MM.1S (cell line): ENCODE data around the gene SUCLA2.

ENCODE experiments used
- DNase-seq: peaks from one replicate; pipeline ENCODE4 v3.0.0-alpha.2; 2015
- H2AFZ ChIP-seq: fragments of 300-600 bp; sonication (generic); 2 replicates; pipeline ENCODE4 v1.6.0; 2016; ENCODE audit warnings: antibody characterized with exemption, low read length
- H3F3A ChIP-seq: fragments of 300-600 bp; sonication (generic); 2 replicates; pipeline ENCODE4 v1.6.1; 2016; ENCODE audit warnings: mild to moderate bottlenecking, antibody characterized with exemption, low read length, moderate library complexity, mixed read lengths; ENCODE audit not compliant: insufficient read depth
- H3K27ac ChIP-seq: fragments of 300-600 bp; sonication (generic); 2 replicates; pipeline ENCODE4 v1.5.1; 2016; ENCODE audit warnings: mild to moderate bottlenecking, low read length
- H3K27me3 ChIP-seq: fragments of 300-600 bp; sonication (generic); replicated peaks from 2 replicates; pipeline ENCODE4 v1.6.0; 2016; ENCODE audit warnings: low read length; ENCODE audit not compliant: insufficient read depth
- H3K36me3 ChIP-seq: fragments of 300-600 bp; sonication (generic); replicated peaks from 2 replicates; pipeline ENCODE4 v1.6.1; 2016; ENCODE audit warnings: mild to moderate bottlenecking, low read length, mixed read lengths; ENCODE audit not compliant: insufficient read depth
- H3K4me1 ChIP-seq: fragments of 300-600 bp; sonication (generic); 2 replicates; pipeline ENCODE4 v1.6.1; 2016; ENCODE audit warnings: low read length, mixed read lengths
- H3K4me2 ChIP-seq: fragments of 300-600 bp; sonication (generic); 2 replicates; pipeline ENCODE4 v1.6.0; 2016; ENCODE audit warnings: low read depth, low read length
- H3K4me3 ChIP-seq: fragments of 300-600 bp; sonication (generic); 2 replicates; pipeline ENCODE4 v1.5.1; 2016; ENCODE audit warnings: low read length, mixed read lengths
- H3K79me2 ChIP-seq: fragments of 300-600 bp; sonication (generic); 2 replicates; pipeline ENCODE4 v1.6.1; 2016; ENCODE audit warnings: mixed run types, low read length, mixed read lengths
- H3K9ac ChIP-seq: fragments of 300-600 bp; sonication (generic); 2 replicates; pipeline ENCODE4 v1.6.1; 2016; ENCODE audit warnings: low read length, mixed read lengths
- H3K9me2 ChIP-seq: fragments of 300-600 bp; sonication (generic); replicated peaks from 2 replicates; pipeline ENCODE4 v1.6.1; 2016; ENCODE audit warnings: mild to moderate bottlenecking, low read length, mixed read lengths; ENCODE audit not compliant: insufficient read depth
- H3K9me3 ChIP-seq: fragments of 300-600 bp; sonication (generic); replicated peaks from 2 replicates; pipeline ENCODE4 v1.6.1; 2016; ENCODE audit warnings: mild to moderate bottlenecking, low read length, mixed read lengths; ENCODE audit not compliant: insufficient read depth
- H4K20me1 ChIP-seq: fragments of 300-600 bp; sonication (generic); 2 replicates; pipeline ENCODE4 v1.6.1; 2016; ENCODE audit warnings: mild to moderate bottlenecking, low read length, moderate library complexity, mixed read lengths; ENCODE audit not compliant: insufficient read depth
- EZH2 ChIP-seq: fragments of 300-600 bp; sonication (generic); optimal IDR thresholded peaks from 2 replicates; pipeline ENCODE3; 2017; ENCODE audit warnings: low read depth, mild to moderate bottlenecking, antibody characterized with exemption, low read length, mixed read lengths
- EZH2phosphoT487 ChIP-seq: fragments of 300-600 bp; sonication (generic); IDR thresholded peaks from 2 replicates; pipeline ENCODE4 v1.6.1; 2018; ENCODE audit warnings: antibody characterized with exemption, low read length
- TF ChIP-seq, protein P1 (sequence below): fragments of 300-600 bp; sonication (generic); IDR thresholded peaks from 2 replicates; pipeline ENCODE4 v1.5.1; 2016; ENCODE audit warnings: antibody characterized with exemption, low read length, mixed read lengths

The SUCLA2 gene

DNA sequence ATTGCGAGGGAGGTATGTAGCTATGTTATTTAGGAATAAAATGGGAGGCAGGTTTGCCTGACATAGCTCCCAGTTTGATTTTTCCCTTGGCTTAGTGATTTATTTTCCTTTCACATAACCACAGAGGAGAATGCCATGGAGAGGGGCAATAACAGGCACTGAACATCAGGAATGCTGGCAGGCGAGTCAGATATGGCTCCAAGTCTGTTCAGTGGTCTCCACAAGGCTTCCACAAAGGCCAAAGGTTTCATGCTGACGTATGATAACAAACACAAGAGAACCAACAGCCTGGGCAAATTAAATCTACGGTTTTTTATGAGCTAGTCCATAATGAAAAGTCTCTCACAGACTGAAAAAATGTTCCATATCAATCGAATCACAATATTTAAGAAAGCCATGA, 66.7 kb downstream of the SUCLA2 start:
- Histone ChIP-seq H3K9ac (no peak overlapping the region), H2AFZ (no peak overlapping the region), H4K20me1 (no peaks in the 10 kb centered on the region), H3K36me3 (no peaks in the 10 kb centered on the region), H3K4me2 (no peak overlapping the region), H3K27ac (no peak overlapping the region), H3K27me3 (no peaks in the 10 kb centered on the region), H3K9me2 (no peaks in the 10 kb centered on the region), H3K9me3 (no peaks in the 10 kb centered on the region), H3F3A (no peaks in the 10 kb centered on the region), H3K79me2 (no peaks in the 10 kb centered on the region), H3K4me1 (no peaks in the 10 kb centered on the region), H3K4me3 (no peak overlapping the region)
- no peak for DNase-seq
- TF ChIP-seq EZH2, result no peak
- no peak for TF ChIP-seq EZH2phosphoT487
- TF ChIP-seq, protein P1, sequence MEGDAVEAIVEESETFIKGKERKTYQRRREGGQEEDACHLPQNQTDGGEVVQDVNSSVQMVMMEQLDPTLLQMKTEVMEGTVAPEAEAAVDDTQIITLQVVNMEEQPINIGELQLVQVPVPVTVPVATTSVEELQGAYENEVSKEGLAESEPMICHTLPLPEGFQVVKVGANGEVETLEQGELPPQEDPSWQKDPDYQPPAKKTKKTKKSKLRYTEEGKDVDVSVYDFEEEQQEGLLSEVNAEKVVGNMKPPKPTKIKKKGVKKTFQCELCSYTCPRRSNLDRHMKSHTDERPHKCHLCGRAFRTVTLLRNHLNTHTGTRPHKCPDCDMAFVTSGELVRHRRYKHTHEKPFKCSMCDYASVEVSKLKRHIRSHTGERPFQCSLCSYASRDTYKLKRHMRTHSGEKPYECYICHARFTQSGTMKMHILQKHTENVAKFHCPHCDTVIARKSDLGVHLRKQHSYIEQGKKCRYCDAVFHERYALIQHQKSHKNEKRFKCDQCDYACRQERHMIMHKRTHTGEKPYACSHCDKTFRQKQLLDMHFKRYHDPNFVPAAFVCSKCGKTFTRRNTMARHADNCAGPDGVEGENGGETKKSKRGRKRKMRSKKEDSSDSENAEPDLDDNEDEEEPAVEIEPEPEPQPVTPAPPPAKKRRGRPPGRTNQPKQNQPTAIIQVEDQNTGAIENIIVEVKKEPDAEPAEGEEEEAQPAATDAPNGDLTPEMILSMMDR, result no peak

DNA sequence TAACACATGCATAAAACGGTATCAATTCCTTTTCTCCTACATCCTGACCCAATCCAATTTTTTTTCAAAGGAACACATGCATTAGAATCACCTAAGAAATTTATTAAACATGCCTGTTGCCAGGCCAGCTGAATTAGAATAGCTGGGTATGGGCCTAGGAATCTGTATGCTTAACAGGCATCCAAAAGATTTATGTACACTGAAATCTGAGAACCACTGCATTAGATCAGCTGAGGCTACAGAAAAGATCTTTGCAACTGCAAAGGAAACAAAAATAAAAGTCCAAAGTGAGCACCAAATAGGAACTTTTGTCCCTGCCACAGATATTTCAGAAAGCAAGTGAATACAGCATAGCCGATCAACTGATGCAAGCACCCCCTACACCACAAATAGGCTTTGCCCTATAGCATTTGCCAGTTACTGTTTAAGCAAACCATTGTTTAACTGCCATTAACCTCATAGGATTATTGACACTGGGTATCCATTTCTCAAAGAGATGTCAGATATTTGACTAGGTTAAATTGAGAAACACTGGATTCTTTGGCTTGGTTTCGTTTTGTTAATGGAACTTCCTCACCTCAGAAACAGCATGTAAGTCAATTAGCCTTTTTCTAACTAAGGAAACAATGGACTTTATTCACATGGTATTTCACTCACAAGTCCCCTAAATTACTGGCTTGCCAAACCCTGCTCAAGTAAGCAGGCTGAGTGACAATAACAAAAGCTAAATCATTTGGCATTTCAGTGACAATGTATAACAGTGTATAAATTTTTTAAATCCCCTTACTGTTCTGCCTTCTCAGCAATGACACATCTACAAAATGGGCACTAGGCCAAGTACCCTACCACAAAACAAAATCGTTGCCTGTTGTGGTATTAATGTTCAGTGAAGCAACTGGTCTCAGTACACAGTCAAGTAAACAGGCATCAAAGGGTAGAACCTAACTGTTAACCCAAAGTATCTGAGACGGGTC, 67.8 kb downstream of the SUCLA2 start:
- H3K4me2 ChIP-seq, result no peak overlapping the region
- no peaks in the 10 kb centered on the region for H3K4me1 ChIP-seq
- H3K36me3 ChIP-seq, result no peaks in the 10 kb centered on the region
- H3K27ac ChIP-seq, result no peak overlapping the region
- no peak overlapping the region for H2AFZ ChIP-seq
- no peaks in the 10 kb centered on the region for H3K9me3 ChIP-seq
- no peak for DNase-seq
- H3K79me2 ChIP-seq, result no peaks in the 10 kb centered on the region
- H3K9ac ChIP-seq, result no peak overlapping the region
- no peaks in the 10 kb centered on the region for H3F3A ChIP-seq
- no peaks in the 10 kb centered on the region for H3K27me3 ChIP-seq
- TF ChIP-seq EZH2 (no peak), EZH2phosphoT487 (no peak)
- TF ChIP-seq, protein P1, result no peak
- no peaks in the 10 kb centered on the region for H4K20me1 ChIP-seq
- no peak overlapping the region for H3K4me3 ChIP-seq
- no peaks in the 10 kb centered on the region for H3K9me2 ChIP-seq

DNA sequence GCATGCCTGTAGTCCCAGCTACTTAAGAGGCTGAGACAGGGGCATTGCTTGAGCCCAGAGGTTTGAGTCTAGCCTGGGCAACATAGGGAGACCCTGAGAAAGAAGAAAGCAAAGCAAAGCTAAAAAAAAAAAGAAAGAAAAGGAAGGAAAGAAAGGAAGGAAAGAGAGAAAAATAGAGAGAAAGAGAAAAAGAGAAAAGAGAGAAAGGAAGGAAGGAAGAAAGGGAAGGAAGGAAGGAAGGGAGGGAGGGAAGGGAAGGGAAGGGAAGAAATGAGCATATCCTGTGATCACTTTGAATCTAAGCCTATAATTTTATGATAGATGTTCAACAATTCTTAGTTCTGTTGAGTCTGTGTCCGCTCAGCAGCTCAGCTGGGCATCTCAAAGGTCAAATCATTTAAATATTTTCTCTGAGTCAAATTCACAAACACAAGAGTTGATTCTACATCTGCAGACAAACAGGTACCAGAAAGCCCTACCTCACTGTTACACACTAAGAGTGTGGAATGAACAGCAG, 70.4 kb downstream of the SUCLA2 start:
- TF ChIP-seq EZH2 (no peak), EZH2phosphoT487 (no peak)
- TF ChIP-seq, protein P1, result no peak
- H3K27me3 ChIP-seq, result no peaks in the 10 kb centered on the region
- no peaks in the 10 kb centered on the region for H3K4me1 ChIP-seq
- no peaks in the 10 kb centered on the region for H3K79me2 ChIP-seq
- no peak overlapping the region for H3K4me3 ChIP-seq
- no peaks in the 10 kb centered on the region for H3K36me3 ChIP-seq
- H3K9me3 ChIP-seq, result no peaks in the 10 kb centered on the region
- no peak overlapping the region for H2AFZ ChIP-seq
- DNase-seq, result no peak
- no peaks in the 10 kb centered on the region for H4K20me1 ChIP-seq
- H3K9me2 ChIP-seq, result no peaks in the 10 kb centered on the region
- no peak overlapping the region for H3K27ac ChIP-seq
- H3F3A ChIP-seq, result no peaks in the 10 kb centered on the region
- H3K4me2 ChIP-seq, result no peak overlapping the region
- H3K9ac ChIP-seq, result no peak overlapping the region
